GM12878 (cell line): ENCODE data around the gene EVPLL. TPM values are rescaled to one million over a fixed set of nuclear protein-coding genes. Genes with fewer than 3 reads are reported as not detected.
A peak's percentile ranks its signal among the peaks of the same experiment; 100 is the strongest.
"Not testable (repeated sequence)": the region's sequence is repeated elsewhere in the genome, so short reads cannot be mapped to it uniquely, and the experiment has no call there.

ENCODE experiments used
- ATAC-seq: fragments of 200-7000 bp; cut with Tn5 transposase; 3 replicates; pipeline ENCODE4 v1.9.1; 2020; ENCODE audit warnings: mild to moderate bottlenecking, moderate library complexity
- BruUV-seq: library from RNA; stranded (reverse); fragments of 400-500 nt; replicated peaks from 2 replicates; lab custom pipeline; 2021; lab: Mats Ljungman, UMichigan
- CTCF ChIA-PET: fragments of 300-600 bp; sonication (Branson Sonifier 250); formaldehyde crosslinking; extraction: SDS; loops from one replicate; lab custom pipeline; 2021; ENCODE audit warnings: inconsistent platforms; lab: Yijun Ruan, JAX
- POLR2A ChIA-PET: fragments of 350-600 bp; formaldehyde crosslinking; extraction: SDS; loops from one replicate; lab custom pipeline; 2021; ENCODE audit warnings: inconsistent platforms; lab: Charles Lee
- RAD21 ChIA-PET: fragments of 300-600 bp; sonication (Branson Sonifier 250); formaldehyde crosslinking; loops from one replicate; lab custom pipeline; 2023; ENCODE audit warnings: antibody characterized with exemption; ENCODE audit not compliant: unreplicated experiment; lab: Charles Lee
- SMC1A ChIA-PET: fragments of 300-600 bp; sonication (Branson Sonifier 250); formaldehyde crosslinking; loops from one replicate; lab custom pipeline; 2023; ENCODE audit not compliant: unreplicated experiment, uncharacterized antibody; lab: Charles Lee
- DNase-seq: peaks from one replicate; pipeline ENCODE4 v3.0.0-alpha.2; 2011; ENCODE audit warnings: low read depth, low spot score
- FAIRE-seq: peaks from 3 replicates; lab custom pipeline; 2011; peaks lifted over from hg19 to GRCh38; lab: Jason Lieb, UNC
- H2AFZ ChIP-seq: 2 replicates; pipeline ENCODE4 v1.6.0; 2011; ENCODE audit warnings: low read depth, low read length, control low read depth; ENCODE audit not compliant: control insufficient read depth
- H3K27ac ChIP-seq: 2 replicates; pipeline ENCODE4 v1.5.1; 2011; ENCODE audit warnings: control low read depth; ENCODE audit not compliant: control insufficient read depth, insufficient read depth
- H3K27me3 ChIP-seq, 2 experiments: replicated peaks in 1 of 2; 2 replicates each; pipeline versions ENCODE4 v1.6.0 to v1.6.1; 2011; ENCODE audit warnings: low read length in 1 of 2; ENCODE audit not compliant: control insufficient read depth in 2 of 2, insufficient read depth in 2 of 2
- H3K36me3 ChIP-seq, 2 experiments: 2 replicates each; pipeline ENCODE4 v1.5.1; 2011; ENCODE audit warnings: low read length in 1 of 2; ENCODE audit not compliant: control insufficient read depth in 2 of 2, insufficient read depth in 2 of 2
- H3K4me1 ChIP-seq: 2 replicates; pipeline ENCODE4 v1.6.1; 2011; ENCODE audit warnings: mild to moderate bottlenecking, low read length, moderate library complexity, mixed read lengths; ENCODE audit not compliant: control insufficient read depth, insufficient read depth
- H3K4me2 ChIP-seq: 2 replicates; pipeline ENCODE4 v1.6.0; 2011; ENCODE audit warnings: control low read depth; ENCODE audit not compliant: control insufficient read depth, insufficient read depth
- H3K4me3 ChIP-seq: fragments of 200-600 bp; sonication (generic); 2 replicates; pipeline ENCODE4 v1.5.1; 2016
- H3K79me2 ChIP-seq: 2 replicates; pipeline ENCODE4 v1.6.0; 2011; ENCODE audit warnings: low read length; ENCODE audit not compliant: control insufficient read depth, insufficient read depth
- H3K9ac ChIP-seq: 2 replicates; pipeline ENCODE4 v1.8.0; 2011; ENCODE audit warnings: low read length, control low read depth, mixed read lengths; ENCODE audit not compliant: control insufficient read depth, insufficient read depth
- H3K9me3 ChIP-seq: replicated peaks from 3 replicates; pipeline ENCODE4 v1.5.1; 2011; ENCODE audit warnings: mild to moderate bottlenecking, low read length; ENCODE audit not compliant: control insufficient read depth, insufficient read depth
- H4K20me1 ChIP-seq: 2 replicates; pipeline ENCODE4 v1.6.0; 2011; ENCODE audit not compliant: control insufficient read depth, insufficient read depth
- WGBS: methylation state at CpG from one replicate; pipeline ENCODE4 v1.1.6; 2016; ENCODE audit warnings: low lambda C conversion rate; ENCODE audit not compliant: insufficient replicate concordance, insufficient coverage; ENCODE audit errors: missing lambda C conversion rate; 5-methylcytosine and 5-hydroxymethylcytosine counted together
- in situ Hi-C: fragments of 300-500 bp; cut with MboI; formaldehyde crosslinking; loops from 9 replicates; pipeline ENCODE4 v1.14.3; 2018; ENCODE audit warnings: mixed read lengths
- intact Hi-C: fragments of 100-400 bp; cut with micrococcal nuclease; formaldehyde crosslinking; loops from one replicate; pipeline ENCODE4 v1.14.2; 2022; ENCODE audit not compliant: unreplicated experiment
- polyA plus RNA-seq, 11 experiments: library from polyadenylated mRNA; depleted of rRNA in 4 of 11; unstranded in 6 of 11; stranded (reverse) in 5 of 11; fragments of >200 nt; fragmentation: Nextera tagmentation in 4 of 11; fragmentation: Illumina TruSeq in 1 of 11; extraction: Ambion mirVana in 4 of 11; extraction: Trizol in 1 of 11; gene quantifications; 1 replicate in 1 of 11; 2 replicates in 10 of 11; pipeline versions ENCODE4 v1.2.1 to v1.2.3, GENCODE V29; 2011 to 2016; ENCODE audit warnings: inconsistent platforms in 2 of 11, missing spikeins in 2 of 11, low read depth in 1 of 11
- total RNA-seq, 4 experiments: library from RNA; depleted of rRNA in 3 of 4; stranded (reverse); fragments of >200 nt in 3 of 4; fragmentation: Illumina TruSeq in 1 of 4; extraction: Trizol in 1 of 4; gene quantifications; 2 replicates each; pipeline versions ENCODE4 v1.2.1 to v1.2.3, GENCODE V29; 2013 to 2021

The EVPLL gene
- total and polyA plus RNA-seq, 10 of the 15 experiments (the other 5 are each of a cell fraction or from before 2014, with no cell fraction given): not detected

- DNase-seq, POLR2A ChIA-PET, H3K36me3 ChIP-seq, SMC1A ChIA-PET, H3K27me3 ChIP-seq, RAD21 ChIA-PET, H3K9me3 ChIP-seq, ATAC-seq, FAIRE-seq, CTCF ChIA-PET, H3K79me2 ChIP-seq, BruUV-seq, H3K4me2 ChIP-seq, H3K4me1 ChIP-seq, H3K27ac ChIP-seq, H4K20me1 ChIP-seq, intact Hi-C loops: not testable (repeated sequence)
- in situ Hi-C loops: loop anchor here (25.0 kb wide), 1 partner anchor 1599 kb away; no protein-coding TSS in a partner anchor
- peak overlapping the region; percentile 40; the same call in 1 of the 2 replicates for H3K9ac ChIP-seq
- H2AFZ ChIP-seq: peak overlapping the region; percentile 48; the same call in 1 of the 2 replicates
- 1% methylated on average over 13 of the region's 25 CpGs for WGBS
- H3K4me3 ChIP-seq: peak overlapping the region; percentile 55
Observed at GRCh38 chr17:18411377-18411864, 33.8 kb downstream of the EVPLL start.

- DNase-seq, CTCF ChIA-PET, intact Hi-C loops, H4K20me1 ChIP-seq, H3K4me2 ChIP-seq, H3K4me1 ChIP-seq, FAIRE-seq, H3K9me3 ChIP-seq, H3K27me3 ChIP-seq, H3K27ac ChIP-seq, RAD21 ChIA-PET, H3K4me3 ChIP-seq, BruUV-seq, H3K36me3 ChIP-seq, POLR2A ChIA-PET, H3K79me2 ChIP-seq, H2AFZ ChIP-seq, SMC1A ChIA-PET: not testable (repeated sequence)
- no CpG with 5 or more reads among the region's 32 CpGs for WGBS
- in situ Hi-C loops: loop anchor here (25.0 kb wide), 1 partner anchor 1600 kb away; no protein-coding TSS in a partner anchor
- ATAC-seq: peak; percentile 84
- H3K9ac ChIP-seq: 0 out of 2 replicates have a peak overlapping the region, but pooled peaks have one; percentile 40
Observed at GRCh38 chr17:18412001-18412538, 34.5 kb downstream of the EVPLL start.

- RAD21 ChIA-PET, ATAC-seq, BruUV-seq, H3K4me3 ChIP-seq, FAIRE-seq, SMC1A ChIA-PET, H3K79me2 ChIP-seq, H2AFZ ChIP-seq, H3K27ac ChIP-seq, DNase-seq, H3K4me1 ChIP-seq, H3K4me2 ChIP-seq, POLR2A ChIA-PET, H3K27me3 ChIP-seq, CTCF ChIA-PET, H3K9ac ChIP-seq, H3K9me3 ChIP-seq, H4K20me1 ChIP-seq, H3K36me3 ChIP-seq, intact Hi-C loops: not testable (repeated sequence)
- 71% methylated on average over 7 of the region's 11 CpGs for WGBS
- in situ Hi-C loops: loop anchor here (25.0 kb wide), 1 partner anchor 1609 kb away; no protein-coding TSS in a partner anchor
Observed at GRCh38 chr17:18421521-18421920, 43.9 kb downstream of the EVPLL start.

DNA sequence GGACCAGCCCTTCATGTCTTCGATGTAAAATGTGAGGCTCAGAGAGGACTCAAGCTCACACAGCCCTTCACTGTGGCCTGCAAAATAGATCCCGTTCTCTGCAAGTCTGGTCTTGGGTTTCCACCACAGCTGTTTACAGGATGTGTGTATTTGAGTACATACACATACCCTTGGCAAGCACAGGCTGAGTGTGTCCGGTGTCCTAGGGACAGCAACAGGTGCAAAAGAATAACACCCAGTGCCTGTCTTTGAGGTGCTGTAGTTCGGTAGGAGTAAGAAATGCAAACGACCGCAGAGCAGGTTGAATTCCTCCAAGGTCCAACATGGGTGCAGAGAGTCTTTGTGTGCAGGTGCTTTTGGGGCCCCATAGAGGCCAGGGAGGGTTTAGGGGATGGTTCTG is 44.9 kb downstream of the EVPLL start:
- DNase-seq, H3K27ac ChIP-seq, POLR2A ChIA-PET, H3K79me2 ChIP-seq, H3K9ac ChIP-seq, CTCF ChIA-PET, FAIRE-seq, H2AFZ ChIP-seq, H3K4me1 ChIP-seq, BruUV-seq, H3K4me2 ChIP-seq, H4K20me1 ChIP-seq, H3K4me3 ChIP-seq, ATAC-seq, H3K27me3 ChIP-seq, H3K36me3 ChIP-seq, intact Hi-C loops, RAD21 ChIA-PET, H3K9me3 ChIP-seq, SMC1A ChIA-PET: not testable (repeated sequence)
- in situ Hi-C loops: loop anchor here (25.0 kb wide), 1 partner anchor 1610 kb away; no protein-coding TSS in a partner anchor
- 27% methylated on average over 6 of the region's 6 CpGs for WGBS
